ENCODE measurements around the gene HSPA14. TPM values are rescaled to one million over a fixed set of nuclear protein-coding genes. Genes with fewer than 3 reads are reported as not detected.

HSPA14 gene
- total and polyA plus RNA-seq, 2 of the 8 experiments (the other 6 are each of a cell fraction or from before 2014, with no cell fraction given) = 20.5 to 36.4 TPM

- TF ChIP-seq USF2 (IDR thresholded peaks at IDR 0.05; ENCODE audit: low read length) (no peak), EGR1 (IDR thresholded peaks at IDR 0.05; ENCODE audit: borderline replicate concordance, low read depth, low read length) (no peak), BACH1 (IDR thresholded peaks at IDR 0.05; ENCODE audit: low read length) (no peak), TEAD4 (IDR thresholded peaks at IDR 0.05; ENCODE audit: low read depth, low read length) (no peak)
Measured at GRCh38 chr10:14810969-14811953, 26.8 kb upstream of the HSPA14 start (continued).

Measured in H1 (cell line).